Measurements from ENCODE around the gene KCTD8. TPM values are rescaled to one million over a fixed set of nuclear protein-coding genes. Genes with fewer than 3 reads are reported as not detected.
A peak's percentile ranks its signal among the peaks of the same experiment; 100 is the strongest.

The KCTD8 gene
- total RNA-seq, 1 experiment from 2014 or later, result 1.1 TPM

GRCh38 chr4:44147571-44148075, 301.0 kb downstream of the KCTD8 start:
- H4K5ac ChIP-seq (ENCODE audit: insufficient read length, low read depth, low read length), result no peak overlapping the region
- no peak overlapping the region for H3K27ac ChIP-seq (ENCODE audit: insufficient read length, low read depth, low read length)
- no peak overlapping the region for H3K23ac ChIP-seq (ENCODE audit: insufficient read length, low read depth, low read length)
- TF ChIP-seq CTCF (conservative IDR thresholded peaks at IDR 0.05), result no peak
- Mint-ChIP-seq H3K27ac (0 out of 7 replicates have a peak overlapping the region, but pooled peaks of 1 of the 3 experiments have one; percentile 6), H3K4me1 (peaks cover 0 to 5% of the 10 kb centered on the region in 2 experiments; a peak in 2 of 4 replicates), H3K9me3 (peaks cover 3 to 12% of the 10 kb centered on the region in 2 experiments; a peak in 4 of 5 replicates), H3K4me3 (no peak overlapping the region), H3K27me3 (ENCODE audit: low read depth) (no peaks in the 10 kb centered on the region), H3K36me3 (ENCODE audit: insufficient read depth in 1 of 3, low read depth in 3 of 3) (peaks cover 0 to 13% (median 5%) of the 10 kb centered on the region in 3 experiments; a peak in 6 of 7 replicates)
- H2BK5ac ChIP-seq (ENCODE audit: insufficient read length, low read length), result no peak overlapping the region
- no peak overlapping the region for H2BK15ac ChIP-seq (ENCODE audit: low read depth, low read length)
- no peak overlapping the region for H3K9ac ChIP-seq (ENCODE audit: extremely low read depth, insufficient read length, low read length)
- H2AK5ac ChIP-seq (ENCODE audit: insufficient read length, low read length), result no peak overlapping the region
- H2BK12ac ChIP-seq (ENCODE audit: insufficient read length, low read depth, low read length), result no peak overlapping the region
- no peaks in the 10 kb centered on the region for H3K27me3 ChIP-seq (ENCODE audit: insufficient read depth, low read length)
- H2AFZ ChIP-seq (ENCODE audit: low read length), result no peak overlapping the region
- no peak overlapping the region for H4K8ac ChIP-seq (replicated peaks; ENCODE audit: insufficient read length, low read depth, low read length)
- no peak overlapping the region for H3K56ac ChIP-seq (ENCODE audit: insufficient read length, low read depth, low read length)
- no peak overlapping the region for H3K4ac ChIP-seq (ENCODE audit: low read depth, low read length)
- no peaks in the 10 kb centered on the region for H3K79me1 ChIP-seq (ENCODE audit: insufficient read depth, low read depth, low read length, poor library complexity, severe bottlenecking)
- H4K91ac ChIP-seq (ENCODE audit: insufficient read length, low read depth, low read length), result no peak overlapping the region
- no peak for DNase-seq
- no peaks in the 10 kb centered on the region for H4K20me1 ChIP-seq (ENCODE audit: control insufficient read depth, insufficient read depth, insufficient read length)
- no peaks in the 10 kb centered on the region for H3K79me2 ChIP-seq (ENCODE audit: insufficient read depth, low read length)
- WGBS (ENCODE audit: extremely low coverage, insufficient read length, low lambda C conversion rate), result no CpG with 5 or more reads among the region's 1 CpG
- H2BK20ac ChIP-seq (ENCODE audit: low read depth, low read length, poor library complexity, severe bottlenecking), result no peak overlapping the region
- no peak overlapping the region for H3K4me2 ChIP-seq (ENCODE audit: insufficient read depth, insufficient read length, low read length)
- no peak overlapping the region for H3K18ac ChIP-seq (ENCODE audit: insufficient read length, low read depth, low read length)
- no peak overlapping the region for H3T11ph ChIP-seq (ENCODE audit: low read length)
- no peak overlapping the region for H2BK120ac ChIP-seq (ENCODE audit: low read depth, low read length, poor library complexity, severe bottlenecking)
- H3K4me1 ChIP-seq (ENCODE audit: insufficient read depth, low read length), result no peaks in the 10 kb centered on the region
- H3K14ac ChIP-seq (ENCODE audit: insufficient read depth, low read length), result no peak overlapping the region
- no peaks in the 10 kb centered on the region for H3K23me2 ChIP-seq (ENCODE audit: insufficient read length, low read depth, low read length, poor library complexity, severe bottlenecking)
- H3K9me3 ChIP-seq (ENCODE audit: control insufficient read depth, low read depth, low read length), result no peaks in the 10 kb centered on the region

All from H9 (cell line).